Measurements from ENCODE around the gene ZNF574. TPM values are rescaled to one million over a fixed set of nuclear protein-coding genes. Genes with fewer than 3 reads are reported as not detected.
"Not testable (repeated sequence)": the region's sequence is repeated elsewhere in the genome, so short reads cannot be mapped to it uniquely, and the experiment has no call there.

The ZNF574 gene, protein sequence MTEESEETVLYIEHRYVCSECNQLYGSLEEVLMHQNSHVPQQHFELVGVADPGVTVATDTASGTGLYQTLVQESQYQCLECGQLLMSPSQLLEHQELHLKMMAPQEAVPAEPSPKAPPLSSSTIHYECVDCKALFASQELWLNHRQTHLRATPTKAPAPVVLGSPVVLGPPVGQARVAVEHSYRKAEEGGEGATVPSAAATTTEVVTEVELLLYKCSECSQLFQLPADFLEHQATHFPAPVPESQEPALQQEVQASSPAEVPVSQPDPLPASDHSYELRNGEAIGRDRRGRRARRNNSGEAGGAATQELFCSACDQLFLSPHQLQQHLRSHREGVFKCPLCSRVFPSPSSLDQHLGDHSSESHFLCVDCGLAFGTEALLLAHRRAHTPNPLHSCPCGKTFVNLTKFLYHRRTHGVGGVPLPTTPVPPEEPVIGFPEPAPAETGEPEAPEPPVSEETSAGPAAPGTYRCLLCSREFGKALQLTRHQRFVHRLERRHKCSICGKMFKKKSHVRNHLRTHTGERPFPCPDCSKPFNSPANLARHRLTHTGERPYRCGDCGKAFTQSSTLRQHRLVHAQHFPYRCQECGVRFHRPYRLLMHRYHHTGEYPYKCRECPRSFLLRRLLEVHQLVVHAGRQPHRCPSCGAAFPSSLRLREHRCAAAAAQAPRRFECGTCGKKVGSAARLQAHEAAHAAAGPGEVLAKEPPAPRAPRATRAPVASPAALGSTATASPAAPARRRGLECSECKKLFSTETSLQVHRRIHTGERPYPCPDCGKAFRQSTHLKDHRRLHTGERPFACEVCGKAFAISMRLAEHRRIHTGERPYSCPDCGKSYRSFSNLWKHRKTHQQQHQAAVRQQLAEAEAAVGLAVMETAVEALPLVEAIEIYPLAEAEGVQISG
- total RNA-seq, result 10 to 100 TPM; 11.0 to 14.0 TPM
- long read RNA-seq, transcript ZNF574-202 (2 exons, 2,940 nt), result major isoform, 8 of 23 reads
- long read RNA-seq, partial matches to known transcripts, result 0 of 23 reads
- long read RNA-seq, other reads (novel, unspliced or antisense), result 15 of 23 reads

DNA sequence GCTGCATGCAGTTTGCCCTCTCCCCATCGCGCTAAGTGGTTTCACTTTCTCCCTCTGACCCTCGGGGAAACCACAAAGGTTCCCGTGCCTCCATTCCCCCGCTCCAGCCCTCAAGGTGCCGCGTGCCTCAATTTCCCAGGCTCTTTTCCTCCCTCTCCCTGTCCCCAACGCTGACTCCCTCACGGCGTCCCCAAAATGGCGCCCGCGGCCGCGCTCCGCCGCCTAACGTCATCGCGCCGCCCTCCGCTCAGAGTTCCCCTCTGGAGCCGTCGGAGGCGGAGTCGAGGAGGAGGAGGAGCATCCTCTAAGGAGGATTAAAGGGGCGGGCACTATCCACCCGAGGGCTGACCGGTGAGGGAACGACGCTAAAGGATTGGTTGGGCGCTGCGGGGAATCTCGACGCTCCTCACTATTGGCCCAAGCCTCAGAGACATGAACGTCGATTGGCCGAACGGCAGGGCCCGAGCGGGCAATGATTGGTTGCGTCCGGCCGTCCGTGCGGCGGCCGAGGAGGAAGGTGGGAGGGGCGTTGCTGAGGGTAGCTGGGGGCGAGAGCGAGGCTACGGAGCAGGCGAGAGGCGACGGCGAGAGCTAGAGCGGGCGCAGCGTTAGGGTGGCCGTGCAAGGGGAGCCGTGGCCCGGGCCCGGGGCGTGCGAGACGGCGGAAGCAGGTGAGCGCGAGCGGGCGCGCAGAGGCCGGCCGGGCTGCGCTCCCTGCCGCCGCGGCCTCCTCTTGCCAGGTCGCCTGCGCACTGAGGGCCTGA lies at the start of gene ZNF574:
Gene ZNF574 (plus strand): TSS at position 551 of the 764 bp plus-strand sequence. CDS start 2,441 bp downstream, outside the sequence.
- DNase-seq, result peak; percentile 98 to 99
- ATAC-seq, result peak; percentile 93
- intact Hi-C loops (cut with DNase I, micrococcal nuclease), result no loop called here

DNA sequence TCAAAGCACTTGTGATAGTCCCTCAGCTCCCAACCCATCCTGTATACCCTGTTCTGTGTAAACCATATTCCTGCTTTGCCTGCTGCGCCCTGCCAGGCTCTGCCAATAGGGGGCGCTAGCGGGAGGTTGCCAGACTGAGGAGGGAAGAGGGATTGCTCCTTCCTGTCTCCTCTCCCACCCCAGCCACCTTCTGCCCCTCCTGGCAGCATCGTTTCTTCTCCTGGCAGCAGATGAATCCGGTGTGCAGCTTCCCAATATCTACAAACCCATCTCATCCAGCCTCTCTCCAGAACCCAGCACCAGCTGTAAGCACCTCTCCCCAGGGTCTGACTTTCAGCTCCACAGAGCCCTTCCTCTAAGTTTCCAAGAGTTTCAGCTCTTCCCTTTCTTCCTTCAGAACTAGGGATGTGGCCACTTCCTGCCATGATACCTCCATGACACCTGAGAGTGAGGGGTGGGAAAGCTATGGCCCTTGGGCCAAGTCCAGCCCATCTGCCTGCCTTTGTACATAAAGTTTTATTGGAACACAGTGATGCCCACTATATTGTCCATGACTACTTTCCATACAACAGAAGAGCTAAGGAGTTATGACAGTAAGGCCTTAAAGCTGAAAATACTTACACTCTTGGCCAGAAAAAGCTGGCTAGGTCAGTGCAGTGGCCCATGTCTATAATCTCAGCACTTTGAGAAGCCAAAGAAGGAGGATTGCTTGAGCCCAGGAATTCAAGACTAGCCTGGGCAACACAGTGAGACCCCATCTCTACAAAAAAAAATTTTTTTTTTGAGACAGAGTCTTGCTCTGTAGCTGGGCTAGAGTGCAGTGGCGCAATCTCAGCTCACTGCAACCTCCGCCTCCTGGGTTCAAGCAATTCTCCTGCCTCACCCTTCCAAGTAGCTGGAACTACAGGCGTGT lies 47.4 kb upstream of the ZNF574 start:
- peak in 1 of 2 donors; percentile 7 for DNase-seq
- intact Hi-C loops (cut with DNase I, micrococcal nuclease), result no loop called here
- ATAC-seq, result no peak

GRCh38 chr19:42030645-42031440 lies 45.1 kb upstream of the ZNF574 start:
- intact Hi-C loops (cut with DNase I, micrococcal nuclease), result no loop called here
- no peak for ATAC-seq
- no peak for DNase-seq

DNA sequence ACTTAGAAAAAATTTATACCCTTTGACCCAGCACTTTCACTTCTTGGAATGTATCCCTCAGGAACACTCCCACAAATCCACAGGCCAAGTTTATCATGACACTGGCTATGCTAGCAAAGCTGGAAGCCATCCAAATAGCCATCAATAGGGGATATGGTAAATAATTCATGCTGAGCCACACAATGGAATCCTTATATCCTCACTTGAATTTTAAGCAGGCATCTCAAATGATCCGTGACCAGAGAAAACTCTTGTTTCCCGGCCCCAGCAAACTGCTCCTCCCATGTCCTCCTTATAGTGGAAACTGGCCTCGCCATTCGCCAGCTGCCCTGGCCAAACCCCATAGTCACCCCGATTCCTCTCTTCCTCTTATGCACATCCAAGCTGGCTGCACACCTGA lies 43.5 kb upstream of the ZNF574 start:
- intact Hi-C loops (cut with DNase I, micrococcal nuclease), result no loop called here
- DNase-seq (no peak), ATAC-seq (no peak)

DNA sequence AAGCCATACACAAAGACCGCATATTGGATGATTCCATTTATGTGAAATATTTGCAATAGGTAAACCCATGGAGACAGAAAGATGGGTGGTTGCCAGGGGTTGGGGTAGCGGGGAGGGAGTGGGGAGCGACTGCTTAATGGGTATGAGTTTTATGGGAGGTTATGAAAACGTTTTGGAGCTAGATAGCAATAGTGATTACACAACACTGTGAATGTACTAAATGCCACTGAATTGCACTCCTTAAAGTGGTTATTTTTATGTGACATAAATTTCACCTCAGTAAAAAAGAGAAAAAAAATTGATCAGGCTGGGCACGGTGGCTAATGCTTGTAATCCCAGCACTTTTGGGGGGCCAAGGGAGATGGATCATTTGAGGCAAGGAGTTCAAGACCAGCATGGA lies 42.6 kb upstream of the ZNF574 start:
- intact Hi-C loops (cut with DNase I, micrococcal nuclease), result no loop called here
- ATAC-seq (no peak), DNase-seq (no peak)

GRCh38 chr19:42034640-42035391 lies 41.1 kb upstream of the ZNF574 start:
- intact Hi-C loops (cut with DNase I, micrococcal nuclease), result not testable (repeated sequence)
- DNase-seq (peak; percentile 38 to 51), ATAC-seq (peak; percentile 70)

DNA sequence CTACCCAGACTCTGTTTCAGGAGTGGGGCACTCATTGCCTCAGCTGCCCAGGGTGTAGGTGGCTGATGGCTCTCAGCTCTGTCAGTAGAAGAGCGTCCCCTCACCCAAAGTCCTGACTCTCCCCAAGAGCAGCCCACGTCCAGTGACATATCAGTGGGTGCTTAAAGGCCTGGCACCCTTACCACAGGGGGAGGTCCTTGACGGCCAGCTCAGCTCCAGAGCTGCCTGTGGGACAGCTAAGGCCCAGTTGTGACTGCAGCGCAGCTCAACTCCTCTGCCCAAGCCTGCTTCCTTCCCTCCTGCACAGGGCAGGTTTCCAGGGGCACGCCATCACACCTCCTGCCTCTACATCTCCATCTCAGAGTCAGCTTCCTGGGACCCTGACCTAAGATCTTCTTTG lies 38.3 kb upstream of the ZNF574 start:
- intact Hi-C loops (cut with DNase I, micrococcal nuclease), result no loop called here
- DNase-seq (no peak), ATAC-seq (no peak)

GRCh38 chr19:42038666-42039065 lies 37.3 kb upstream of the ZNF574 start:
- intact Hi-C loops (cut with DNase I, micrococcal nuclease), result no loop called here
- ATAC-seq (no peak), DNase-seq (no peak)

DNA sequence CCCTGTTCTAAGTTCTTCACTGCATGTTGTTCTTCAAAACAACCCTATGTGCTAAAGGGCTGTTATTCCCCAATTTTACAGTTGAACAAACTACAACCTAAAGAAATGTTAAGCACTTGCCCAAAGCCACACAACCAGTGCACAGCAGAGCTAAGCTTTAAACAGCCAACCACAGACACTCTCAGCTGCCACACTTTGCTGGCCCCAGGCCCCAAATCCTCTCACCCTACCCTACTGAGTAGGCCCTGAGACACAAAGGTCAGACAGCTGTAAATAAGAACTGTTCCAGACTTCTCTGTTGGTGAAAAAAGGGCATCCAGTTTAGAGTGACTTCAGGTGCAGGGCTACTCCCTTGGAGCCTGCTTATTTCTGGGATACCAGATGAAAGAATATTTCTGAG lies 35.9 kb upstream of the ZNF574 start:
- DNase-seq, result no peak
- intact Hi-C loops (cut with DNase I, micrococcal nuclease), result no loop called here
- no peak for ATAC-seq

DNA sequence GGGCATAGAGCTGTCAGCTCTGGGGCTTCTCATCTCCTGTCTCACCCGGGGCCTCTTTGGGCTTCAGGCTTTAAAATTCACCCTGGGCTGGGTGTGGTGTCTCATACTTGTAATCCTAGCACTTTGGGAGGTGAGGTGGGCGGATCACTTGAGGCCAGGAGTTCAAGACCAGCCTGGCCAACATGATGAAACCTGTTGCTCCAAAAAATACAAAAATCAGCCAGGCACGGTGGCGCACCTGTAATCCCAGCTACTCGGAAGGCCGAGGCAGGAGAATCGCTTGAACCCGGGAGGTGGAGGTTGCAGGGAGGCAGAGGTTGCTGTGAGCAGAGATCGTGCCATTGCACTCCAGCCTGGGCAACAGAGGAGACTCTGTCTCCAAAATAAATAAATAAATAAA lies 35.5 kb upstream of the ZNF574 start:
- intact Hi-C loops (cut with DNase I, micrococcal nuclease); DNase-seq; ATAC-seq: not testable (repeated sequence)

- DNase-seq, result no peak
- ATAC-seq, result no peak
- intact Hi-C loops (cut with DNase I, micrococcal nuclease), result no loop called here
Measured at GRCh38 chr19:42042455-42043170, 33.4 kb upstream of the ZNF574 start.

- intact Hi-C loops (cut with DNase I, micrococcal nuclease), result no loop called here
- ATAC-seq, result no peak
- no peak for DNase-seq
Measured at GRCh38 chr19:42045575-42045974, 30.4 kb upstream of the ZNF574 start.

DNA sequence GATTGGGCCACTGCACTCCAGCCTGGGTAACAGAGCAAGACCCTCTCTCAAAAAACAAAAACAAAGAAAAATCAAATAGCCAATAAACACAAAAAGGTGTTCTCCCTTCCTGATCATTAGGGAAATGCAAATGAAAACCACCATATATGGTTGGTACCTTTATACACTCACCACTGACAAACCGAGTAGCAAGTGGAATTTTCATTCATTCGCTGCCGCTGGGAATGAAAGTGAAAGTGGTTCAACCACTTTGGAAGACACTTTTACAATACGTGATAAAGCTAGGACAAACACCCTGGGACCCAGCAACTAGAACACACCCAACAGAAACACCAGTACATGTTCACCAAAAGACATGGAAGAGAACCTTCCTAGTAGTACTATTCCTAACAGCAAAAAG lies 27.0 kb upstream of the ZNF574 start:
- peak; percentile 94 for ATAC-seq
- intact Hi-C loops (cut with DNase I, micrococcal nuclease), result no loop called here
- peak; percentile 18 to 37 for DNase-seq

GRCh38 chr19:42051166-42052115 lies 24.5 kb upstream of the ZNF574 start:
- ATAC-seq, result peak; percentile 22
- no peak for DNase-seq
- intact Hi-C loops (cut with DNase I, micrococcal nuclease), result no loop called here

Measured in left colon (tissue), 2 donors.